Adrenal gland (tissue), 5 donors: Measurements from ENCODE around the gene SYMPK.

Experiments used
- CTCF ChIP-seq, 6 experiments: fragments of 450-650 bp in 4 of 6; fragments of 200-600 bp in 2 of 6; sonication (generic) in 1 of 6; IDR thresholded peaks; 1 replicate in 5 of 6; 2 replicates in 1 of 6; pipeline versions ENCODE4 v1.5.1 to v1.8.0; 2016 to 2021; ENCODE audit warnings: antibody characterized with exemption in 6 of 6, mild to moderate bottlenecking in 2 of 6, moderate library complexity in 1 of 6
- POLR2A ChIP-seq, 2 donors: fragments of 450-650 bp; IDR thresholded peaks; one replicate each; pipeline ENCODE4 v1.6.1; 2017; ENCODE audit warnings: antibody characterized with exemption in 2 of 2, mild to moderate bottlenecking in 2 of 2, moderate library complexity in 1 of 2
- donor health status: DM: no; HTN: no; CAD: no.

- peak; percentile 69 to 70 for TF ChIP-seq POLR2A (IDR thresholded peaks at IDR 0.05)
- no peak for TF ChIP-seq CTCF (IDR thresholded peaks at IDR 0.05)
Observed at GRCh38 chr19:45886427-45887199, 23.7 kb upstream of the SYMPK start.
